ENCODE measurements around the gene SPAG5. TPM values are rescaled to one million over a fixed set of nuclear protein-coding genes. Genes with fewer than 3 reads are reported as not detected.

Gene SPAG5
- total and polyA plus RNA-seq, 2 experiments from 2014 or later, result 99.6 to 104 TPM

DNA sequence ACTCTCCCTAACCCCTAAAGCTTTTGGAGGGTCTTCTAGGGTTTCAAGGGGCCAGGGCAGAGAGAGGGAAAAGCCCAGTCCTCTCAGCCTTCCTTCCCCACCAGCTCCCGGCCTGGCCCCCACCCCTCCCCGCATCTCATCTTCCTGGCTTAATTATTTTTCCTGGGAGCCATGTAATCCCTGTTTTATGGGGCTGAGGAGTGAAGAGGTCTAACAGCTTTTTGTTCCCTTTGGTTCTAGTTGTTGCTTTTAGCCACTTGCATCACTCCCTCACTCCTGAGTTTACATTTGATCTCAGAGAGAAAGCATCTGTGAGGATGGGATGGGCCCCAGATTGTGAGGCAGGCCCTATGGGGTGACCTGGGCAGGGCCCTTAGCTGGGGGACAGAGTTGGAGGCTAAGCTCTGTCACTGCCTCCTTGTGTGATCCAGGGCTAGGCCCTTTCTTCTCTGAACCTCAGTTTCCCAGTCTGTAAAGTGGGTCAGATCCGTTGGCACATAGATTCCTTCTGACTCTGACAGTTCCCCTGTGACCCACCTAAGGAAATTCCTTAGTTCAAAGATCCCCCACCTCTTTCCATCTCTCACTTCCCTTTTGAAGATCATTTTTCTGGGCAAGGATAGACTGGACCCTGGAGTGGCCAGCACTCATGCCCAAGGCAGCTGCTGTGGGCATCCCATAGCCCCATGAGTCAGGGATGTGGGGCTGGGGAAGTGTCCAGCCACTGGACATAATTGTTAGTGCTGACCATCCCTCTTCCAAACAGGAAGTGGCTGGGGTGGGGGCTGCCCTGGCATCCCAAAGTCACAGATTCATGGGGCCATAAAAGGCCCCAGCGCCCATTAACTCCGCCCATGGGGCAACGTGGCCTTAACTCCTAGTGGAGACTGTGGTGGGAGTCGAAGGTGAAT is 66.5 kb downstream of the SPAG5 start:
- Histone ChIP-seq H3K27ac (ENCODE audit: low read depth) (no peak overlapping the region), H3K36me3 (ENCODE audit: insufficient read depth) (no peaks in the 10 kb centered on the region)

More for the DNA sequence above, 66.5 kb downstream of the SPAG5 start:
- Histone ChIP-seq H3K4me3 (no peak overlapping the region), H4K20me1 (replicated peaks; ENCODE audit: insufficient read depth) (no peaks in the 10 kb centered on the region), H3K9me2 (ENCODE audit: insufficient read depth) (no peaks in the 10 kb centered on the region), H3K27me3 (ENCODE audit: insufficient read depth) (no peaks in the 10 kb centered on the region), H3K4me2 (no peak overlapping the region), H3K4me1 (ENCODE audit: insufficient read depth) (no peaks in the 10 kb centered on the region; the same call in 1 of the 2 replicates), H2AFZ (no peak overlapping the region), H3F3A (replicated peaks; ENCODE audit: low read depth) (no peaks in the 10 kb centered on the region), H3K79me2 (replicated peaks; ENCODE audit: insufficient read depth) (no peaks in the 10 kb centered on the region)
- TF ChIP-seq, protein P1, sequence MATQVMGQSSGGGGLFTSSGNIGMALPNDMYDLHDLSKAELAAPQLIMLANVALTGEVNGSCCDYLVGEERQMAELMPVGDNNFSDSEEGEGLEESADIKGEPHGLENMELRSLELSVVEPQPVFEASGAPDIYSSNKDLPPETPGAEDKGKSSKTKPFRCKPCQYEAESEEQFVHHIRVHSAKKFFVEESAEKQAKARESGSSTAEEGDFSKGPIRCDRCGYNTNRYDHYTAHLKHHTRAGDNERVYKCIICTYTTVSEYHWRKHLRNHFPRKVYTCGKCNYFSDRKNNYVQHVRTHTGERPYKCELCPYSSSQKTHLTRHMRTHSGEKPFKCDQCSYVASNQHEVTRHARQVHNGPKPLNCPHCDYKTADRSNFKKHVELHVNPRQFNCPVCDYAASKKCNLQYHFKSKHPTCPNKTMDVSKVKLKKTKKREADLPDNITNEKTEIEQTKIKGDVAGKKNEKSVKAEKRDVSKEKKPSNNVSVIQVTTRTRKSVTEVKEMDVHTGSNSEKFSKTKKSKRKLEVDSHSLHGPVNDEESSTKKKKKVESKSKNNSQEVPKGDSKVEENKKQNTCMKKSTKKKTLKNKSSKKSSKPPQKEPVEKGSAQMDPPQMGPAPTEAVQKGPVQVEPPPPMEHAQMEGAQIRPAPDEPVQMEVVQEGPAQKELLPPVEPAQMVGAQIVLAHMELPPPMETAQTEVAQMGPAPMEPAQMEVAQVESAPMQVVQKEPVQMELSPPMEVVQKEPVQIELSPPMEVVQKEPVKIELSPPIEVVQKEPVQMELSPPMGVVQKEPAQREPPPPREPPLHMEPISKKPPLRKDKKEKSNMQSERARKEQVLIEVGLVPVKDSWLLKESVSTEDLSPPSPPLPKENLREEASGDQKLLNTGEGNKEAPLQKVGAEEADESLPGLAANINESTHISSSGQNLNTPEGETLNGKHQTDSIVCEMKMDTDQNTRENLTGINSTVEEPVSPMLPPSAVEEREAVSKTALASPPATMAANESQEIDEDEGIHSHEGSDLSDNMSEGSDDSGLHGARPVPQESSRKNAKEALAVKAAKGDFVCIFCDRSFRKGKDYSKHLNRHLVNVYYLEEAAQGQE (IDR thresholded peaks at IDR 0.05; ENCODE audit: unreplicated experiment), result no peak
- no peak for TF ChIP-seq EZH2phosphoT487 (IDR thresholded peaks at IDR 0.05; ENCODE audit: unreplicated experiment)
- TF ChIP-seq NANOG (IDR thresholded peaks at IDR 0.05; ENCODE audit: borderline replicate concordance), result no peak
- TF ChIP-seq CTCF (conservative IDR thresholded peaks at IDR 0.05; ENCODE audit: low read depth in 2 of 2), result no peak
- TF ChIP-seq CREB1 (CRISPR knock-in tag; IDR thresholded peaks at IDR 0.05; ENCODE audit: low read depth), result no peak
- no peak for TF ChIP-seq ZNF331 (CRISPR knock-in tag; IDR thresholded peaks at IDR 0.05; ENCODE audit: low read depth)
- TF ChIP-seq JUNB (IDR thresholded peaks at IDR 0.05; ENCODE audit: unreplicated experiment), result no peak
- no peak for TF ChIP-seq STAT1 (IDR thresholded peaks at IDR 0.05; ENCODE audit: unreplicated experiment)
- TF ChIP-seq ZNF114 (CRISPR knock-in tag; IDR thresholded peaks at IDR 0.05), result no peak
- peaks cover 10% of the 10 kb centered on the region for H3K27me3 Mint-ChIP-seq (ENCODE audit: insufficient read depth, low read depth, poor library complexity)
- H3K9me3 Mint-ChIP-seq, result no peaks in the 10 kb centered on the region; the same call in 2 of the 3 replicates
- H3K4me3 Mint-ChIP-seq, result no peak overlapping the region
- H3K36me3 Mint-ChIP-seq (ENCODE audit: low read depth), result no peaks in the 10 kb centered on the region
- no peak overlapping the region for H3K27ac Mint-ChIP-seq
- DNase-seq (ENCODE audit: low spot score) (no peak), ATAC-seq (no peak)
- H3K4me1 Mint-ChIP-seq, result 0 out of 3 replicates have a peak, but pooled peaks cover 3% of the 10 kb centered on the region

Data from GM23338 (cell line).